IPS-18a (cell line): Measurements from ENCODE around the gene HOXB8.

Experiments
- H3K27ac ChIP-seq: one replicate; pipeline ENCODE4 v1.5.1; 2013; ENCODE audit warnings: low read length
- H3K27me3 ChIP-seq: one replicate; pipeline ENCODE4 v1.6.1; 2013; ENCODE audit warnings: mild to moderate bottlenecking, low read length; ENCODE audit not compliant: control insufficient read depth, insufficient read depth
- H3K36me3 ChIP-seq: one replicate; pipeline ENCODE4 v1.6.1; 2013; ENCODE audit warnings: low read depth, low read length; ENCODE audit not compliant: control insufficient read depth
- H3K4me1 ChIP-seq: one replicate; pipeline ENCODE4 v1.6.1; 2013; ENCODE audit warnings: low read depth, low read length; ENCODE audit not compliant: control insufficient read depth
- H3K4me3 ChIP-seq: one replicate; pipeline ENCODE4 v1.5.1; 2013; ENCODE audit warnings: low read length
- H3K9ac ChIP-seq: one replicate; pipeline ENCODE4 v1.6.1; 2013; ENCODE audit warnings: mild to moderate bottlenecking, low read length, moderate library complexity
- H3K9me3 ChIP-seq: one replicate; pipeline ENCODE4 v1.6.1; 2013; ENCODE audit warnings: low read depth, low read length; ENCODE audit not compliant: control insufficient read depth

The HOXB8 gene

DNA sequence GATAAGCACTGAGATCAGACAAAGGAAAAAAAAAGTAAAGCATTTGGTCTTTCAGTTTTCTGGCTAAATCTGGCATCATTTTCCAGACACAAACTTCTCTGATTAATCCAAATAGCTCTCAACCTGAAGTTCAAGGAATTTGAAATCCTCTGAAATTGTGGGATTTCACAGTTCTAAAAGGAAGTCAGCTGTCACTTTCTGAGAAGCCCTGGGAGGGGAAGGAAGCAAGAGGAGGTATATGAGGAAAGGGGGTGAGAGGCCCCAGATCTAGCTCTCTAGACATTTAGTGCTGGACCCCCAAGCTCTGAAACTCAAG lies 28.6 kb upstream of the HOXB8 start:
- H3K27ac ChIP-seq = no peak overlapping the region
- H3K27me3 ChIP-seq = peaks cover 100% of the 10 kb centered on the region
- H3K9ac ChIP-seq = no peak overlapping the region
- H3K9me3 ChIP-seq = no peaks in the 10 kb centered on the region
- H3K4me1 ChIP-seq = no peaks in the 10 kb centered on the region
- H3K36me3 ChIP-seq = no peaks in the 10 kb centered on the region
- H3K4me3 ChIP-seq = no peak overlapping the region

- H3K4me3 ChIP-seq = no peak overlapping the region
- H3K9me3 ChIP-seq = no peaks in the 10 kb centered on the region
- no peak overlapping the region for H3K9ac ChIP-seq
- no peaks in the 10 kb centered on the region for H3K36me3 ChIP-seq
- no peaks in the 10 kb centered on the region for H3K4me1 ChIP-seq
- H3K27me3 ChIP-seq = peaks cover 100% of the 10 kb centered on the region
- no peak overlapping the region for H3K27ac ChIP-seq
Observed at GRCh38 chr17:48642843-48643696, 28.0 kb upstream of the HOXB8 start.

DNA sequence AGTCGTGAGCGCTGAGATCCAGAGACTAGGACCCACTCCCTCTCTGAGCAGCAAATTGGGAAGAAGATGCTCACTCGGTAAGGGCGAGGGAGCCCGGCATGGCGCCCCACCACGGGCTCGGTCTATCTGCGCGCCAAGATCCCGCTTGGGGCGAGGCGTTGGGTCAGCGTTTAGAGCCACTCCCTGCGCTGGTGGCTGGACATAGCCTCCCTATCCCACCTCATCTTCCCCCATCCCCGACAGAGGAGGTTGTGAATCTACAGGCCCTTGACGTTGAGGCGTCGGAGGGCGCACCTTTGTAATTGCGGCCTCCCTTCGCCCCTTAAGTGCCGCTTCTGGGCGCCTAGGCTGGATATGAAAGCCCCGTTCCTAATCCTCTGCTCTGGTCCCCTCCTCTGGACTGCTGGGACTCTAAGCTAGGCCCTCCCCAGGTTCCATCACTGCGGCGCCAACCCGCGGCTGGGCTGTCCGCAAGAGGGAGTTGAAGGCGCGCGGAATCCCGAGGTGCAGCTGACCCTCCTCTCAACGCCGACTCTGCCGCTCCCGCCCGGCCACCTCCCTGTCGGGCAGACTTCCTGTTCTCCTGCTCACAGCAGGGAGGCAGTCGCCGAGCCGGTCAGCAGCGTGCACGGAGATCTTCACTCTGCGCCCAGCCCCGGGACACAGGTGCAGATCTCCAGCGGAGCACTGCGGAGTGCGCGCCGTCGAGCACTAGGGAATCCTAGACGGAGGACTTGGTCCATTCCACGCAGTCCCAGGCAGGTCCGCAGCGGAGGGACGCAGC lies 27.2 kb upstream of the HOXB8 start:
- Histone ChIP-seq H3K9me3 (no peaks in the 10 kb centered on the region), H3K27me3 (peaks cover 100% of the 10 kb centered on the region), H3K9ac (no peak overlapping the region), H3K4me1 (no peaks in the 10 kb centered on the region), H3K36me3 (no peaks in the 10 kb centered on the region), H3K27ac (no peak overlapping the region), H3K4me3 (no peak overlapping the region)

DNA sequence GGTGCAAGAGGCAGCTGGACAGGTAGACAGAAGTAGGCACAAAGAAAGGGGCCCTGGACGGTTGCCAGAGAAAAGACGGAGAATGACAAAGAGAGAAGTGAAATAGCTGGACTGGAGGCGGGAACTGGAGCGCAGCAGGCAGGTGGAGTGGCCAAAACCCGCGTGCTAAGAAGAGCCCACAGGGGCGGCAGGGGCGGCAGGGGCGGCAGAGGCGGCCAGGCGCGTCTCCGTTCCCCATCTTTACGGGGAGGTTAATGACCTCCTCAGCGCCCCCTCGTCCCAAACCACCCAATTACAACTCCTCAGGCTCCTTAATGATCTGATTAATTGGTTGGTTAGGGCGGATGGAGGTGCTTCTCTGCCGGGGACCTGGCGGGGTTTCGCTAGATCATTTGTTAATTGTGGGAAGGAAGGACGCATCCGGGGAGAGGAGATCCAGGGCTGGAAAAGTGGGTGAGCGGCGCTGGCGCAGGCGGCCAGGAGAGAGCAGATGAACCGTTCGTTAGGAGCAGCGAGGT lies 26.5 kb upstream of the HOXB8 start:
- Histone ChIP-seq H3K36me3 (no peaks in the 10 kb centered on the region), H3K9me3 (no peaks in the 10 kb centered on the region), H3K27ac (no peak overlapping the region), H3K4me3 (no peak overlapping the region), H3K9ac (no peak overlapping the region), H3K27me3 (peaks cover 100% of the 10 kb centered on the region), H3K4me1 (no peaks in the 10 kb centered on the region)

GRCh38 chr17:48640858-48641180 lies 25.7 kb upstream of the HOXB8 start:
- H3K4me1 ChIP-seq = no peaks in the 10 kb centered on the region
- no peak overlapping the region for H3K4me3 ChIP-seq
- no peak overlapping the region for H3K27ac ChIP-seq
- no peaks in the 10 kb centered on the region for H3K9me3 ChIP-seq
- peaks cover 100% of the 10 kb centered on the region for H3K27me3 ChIP-seq
- no peaks in the 10 kb centered on the region for H3K36me3 ChIP-seq
- H3K9ac ChIP-seq = no peak overlapping the region

GRCh38 chr17:48639982-48640857 lies 25.1 kb upstream of the HOXB8 start:
- Histone ChIP-seq H3K4me3 (no peak overlapping the region), H3K27me3 (peaks cover 100% of the 10 kb centered on the region), H3K9me3 (no peaks in the 10 kb centered on the region), H3K9ac (no peak overlapping the region), H3K27ac (no peak overlapping the region), H3K36me3 (no peaks in the 10 kb centered on the region), H3K4me1 (no peaks in the 10 kb centered on the region)

DNA sequence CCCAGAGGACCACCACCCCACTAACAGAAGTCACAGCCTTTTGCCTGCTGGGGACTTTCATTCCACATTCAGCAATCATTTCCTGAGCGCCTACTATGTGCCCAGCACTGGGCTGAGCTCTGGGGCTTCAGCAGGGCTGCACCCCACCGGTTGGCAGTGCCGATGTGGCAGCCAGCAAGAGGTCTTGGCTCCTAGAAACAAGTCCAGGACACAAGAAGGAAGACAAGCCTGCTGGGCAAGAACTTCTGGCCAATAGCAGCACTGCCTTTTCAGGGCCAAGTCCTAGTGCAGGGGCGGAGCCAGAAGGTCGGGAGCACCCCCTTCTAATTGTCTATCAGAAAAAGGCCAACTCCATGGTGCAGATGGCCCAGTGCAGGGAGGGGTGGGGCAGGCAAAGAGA lies 24.0 kb upstream of the HOXB8 start:
- no peaks in the 10 kb centered on the region for H3K4me1 ChIP-seq
- no peak overlapping the region for H3K4me3 ChIP-seq
- H3K27me3 ChIP-seq = peaks cover 100% of the 10 kb centered on the region
- H3K9ac ChIP-seq = no peak overlapping the region
- H3K36me3 ChIP-seq = no peaks in the 10 kb centered on the region
- no peak overlapping the region for H3K27ac ChIP-seq
- no peaks in the 10 kb centered on the region for H3K9me3 ChIP-seq

DNA sequence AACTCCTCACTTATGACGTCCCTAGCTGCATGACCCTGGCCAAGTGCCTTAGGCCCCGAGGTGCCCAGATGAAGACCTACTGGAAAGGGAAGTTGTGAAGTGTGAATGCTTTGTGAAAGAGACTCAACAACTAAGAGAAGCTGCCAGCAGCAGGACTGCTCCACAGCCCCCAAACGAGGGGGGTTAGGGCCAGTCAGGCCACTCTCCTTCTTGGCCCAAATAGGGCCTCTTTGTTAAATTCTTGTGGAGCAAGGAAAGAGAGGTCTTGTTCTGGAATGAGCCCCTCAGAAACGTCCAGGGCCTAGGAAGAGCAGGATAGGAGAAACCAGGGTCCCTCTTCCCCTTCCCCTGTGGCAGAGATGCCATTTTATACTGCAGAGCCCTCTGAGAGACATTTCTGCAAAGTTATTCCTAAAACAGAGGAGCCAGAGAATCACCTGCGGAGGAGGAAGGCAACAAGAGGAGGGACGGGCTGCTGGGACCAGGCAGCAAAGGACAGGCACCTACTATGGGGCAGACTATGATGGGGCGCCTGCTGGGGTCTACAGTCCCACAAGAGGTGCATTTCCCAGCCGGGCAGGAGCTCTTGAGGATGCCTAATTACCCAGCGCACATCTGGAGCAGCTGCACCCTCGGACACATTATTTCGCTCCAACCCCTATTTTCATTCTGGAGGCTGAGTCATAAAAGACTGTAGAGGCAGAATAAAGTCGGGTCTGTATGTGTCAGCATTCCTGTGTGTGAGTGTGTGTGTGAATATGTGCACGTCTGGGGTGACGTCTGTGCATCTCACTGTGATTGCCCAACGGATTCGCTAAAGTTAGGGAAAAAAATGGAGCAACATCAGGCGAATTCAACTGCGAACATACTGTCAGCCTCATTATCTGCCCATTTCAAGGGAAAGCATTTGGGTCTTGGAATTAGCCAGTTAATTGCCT lies 22.5 kb upstream of the HOXB8 start:
- H3K4me1 ChIP-seq = no peaks in the 10 kb centered on the region
- H3K27me3 ChIP-seq = peaks cover 100% of the 10 kb centered on the region

DNA sequence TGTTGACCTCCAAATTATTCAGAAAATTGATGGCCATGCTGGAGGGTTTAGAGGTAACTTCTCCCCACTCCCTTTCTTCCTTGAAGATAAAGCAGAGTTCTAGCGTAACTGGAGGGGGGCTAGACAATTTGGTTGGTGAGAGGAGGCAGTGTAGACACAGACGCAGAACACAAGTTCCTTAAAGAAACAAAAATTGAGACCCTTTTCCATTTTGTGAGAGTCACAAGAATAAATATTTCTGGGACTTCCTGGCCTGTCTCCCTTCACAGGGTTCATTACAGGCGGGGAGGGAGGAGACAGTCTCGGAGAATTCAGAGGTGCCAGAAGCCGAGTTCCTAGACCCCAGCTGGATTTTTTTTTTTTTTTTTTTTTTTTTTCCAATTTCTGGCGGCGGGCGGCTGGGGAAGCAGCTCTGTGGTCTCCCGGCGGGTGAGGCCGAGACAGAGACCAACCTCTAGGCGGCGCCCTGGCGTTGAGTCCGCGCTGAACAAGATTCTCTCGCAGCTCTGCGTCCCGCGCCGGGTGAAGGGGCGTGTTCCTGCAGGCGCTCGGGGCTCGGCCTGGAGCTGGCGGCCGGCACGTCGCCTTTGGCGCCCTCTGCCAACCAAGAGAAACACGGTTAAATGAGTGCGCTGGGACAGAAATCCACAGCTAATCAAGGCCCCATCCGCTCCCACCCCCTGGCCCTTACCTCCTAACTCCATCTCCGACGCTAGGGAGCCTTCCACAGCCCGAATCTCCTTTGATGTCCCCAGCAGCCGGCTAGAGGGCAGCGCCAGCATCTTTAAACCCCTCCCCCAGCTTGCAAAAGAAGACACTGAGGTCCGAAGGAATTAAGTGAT lies 21.3 kb upstream of the HOXB8 start:
- H3K9ac ChIP-seq = no peak overlapping the region
- peaks cover 100% of the 10 kb centered on the region for H3K27me3 ChIP-seq
- no peaks in the 10 kb centered on the region for H3K36me3 ChIP-seq
- H3K4me3 ChIP-seq = no peak overlapping the region
- H3K9me3 ChIP-seq = no peaks in the 10 kb centered on the region
- no peak overlapping the region for H3K27ac ChIP-seq
- no peaks in the 10 kb centered on the region for H3K4me1 ChIP-seq

More for the DNA sequence above, 22.5 kb upstream of the HOXB8 start:
- no peak overlapping the region for H3K4me3 ChIP-seq
- no peaks in the 10 kb centered on the region for H3K36me3 ChIP-seq
- H3K27ac ChIP-seq = no peak overlapping the region
- no peak overlapping the region for H3K9ac ChIP-seq
- H3K9me3 ChIP-seq = no peaks in the 10 kb centered on the region
